ENCODE data around the gene ITPR3. TPM values are rescaled to one million over a fixed set of nuclear protein-coding genes. Genes with fewer than 3 reads are reported as not detected.

Gene ITPR3
- total and polyA plus RNA-seq, 2 of the 13 experiments (the other 11 are each of a cell fraction or from before 2014, with no cell fraction given): 3.8 to 21.4 TPM

DNA sequence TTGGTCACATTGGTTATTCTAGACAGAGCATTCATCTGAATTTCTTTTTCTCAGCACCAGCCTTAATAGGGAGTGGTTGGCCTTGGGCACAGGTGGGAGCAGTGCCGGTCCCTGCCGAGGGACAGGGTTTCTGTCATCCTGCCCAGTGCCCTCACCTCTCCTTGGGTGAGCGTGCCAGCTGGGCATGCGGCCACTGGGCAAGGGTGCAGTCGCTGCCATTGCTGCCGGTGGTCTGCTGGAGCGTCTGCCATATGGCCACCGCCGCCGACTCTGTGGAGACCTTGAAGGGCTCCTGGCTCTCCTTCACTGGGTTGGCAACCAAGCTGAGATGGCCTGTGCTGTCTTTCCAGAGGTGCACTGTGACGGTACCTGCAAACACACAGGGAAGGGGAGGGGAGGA, 106.8 kb downstream of the ITPR3 start:
- no peaks in the 10 kb centered on the region for H3K36me3 ChIP-seq (replicated peaks in 1 of 2; ENCODE audit: control insufficient read depth in 1 of 2, insufficient read depth in 2 of 2, low read length in 2 of 2)
- 89% methylated on average over 8 of the region's 11 CpGs for WGBS (ENCODE audit: low lambda C conversion rate)
- H3K79me2 ChIP-seq (ENCODE audit: insufficient read depth, low read length): no peaks in the 10 kb centered on the region
- ATAC-seq (no peak), DNase-seq (ENCODE audit: low spot score) (no peak), FAIRE-seq (no peak)
- no peak overlapping the region for H3K4me2 ChIP-seq (ENCODE audit: low read depth, low read length)
- ChIA-PET POLR2A (no interaction called here), CTCF (ENCODE audit: low intra/inter-chr PET ratio, low total read pairs) (no interaction called here)
- peaks cover 9% of the 10 kb centered on the region for H3K4me1 ChIP-seq (ENCODE audit: insufficient read depth, low read length)
- no peaks in the 10 kb centered on the region for H4K20me1 ChIP-seq (ENCODE audit: insufficient read depth, low read length)
- intact Hi-C loops (cut with micrococcal nuclease; ENCODE audit: unreplicated experiment) (no loop called here), in situ Hi-C loops (cut with HindIII; ENCODE audit: extremely low pct_ligation_motif_present, low pct_unique_long_range_greater_than_20kb) (no loop called here)
- peaks cover 0 to 4% of the 10 kb centered on the region in 2 experiments; a peak in 3 of 5 replicates for H3K27me3 ChIP-seq (ENCODE audit: control insufficient read depth in 1 of 2, insufficient read depth in 2 of 2, low read length in 2 of 2)
- no peaks in the 10 kb centered on the region for H3K9me3 ChIP-seq (ENCODE audit: low read length)
- H2AFZ ChIP-seq (ENCODE audit: low read length): no peak overlapping the region
- no TSS peak for BruUV-seq (replicated peaks)
- H3K9ac ChIP-seq (ENCODE audit: insufficient read depth, low read depth, low read length): no peak overlapping the region
- no peak overlapping the region for H3K27ac ChIP-seq (ENCODE audit: extremely low read length, insufficient read depth, low read length)
- H3K4me3 ChIP-seq (replicated peaks in 1 of 3; ENCODE audit: insufficient read depth in 1 of 3, low read depth in 2 of 3, low read length in 3 of 3): no peak overlapping the region
- TF ChIP-seq, protein P1, sequence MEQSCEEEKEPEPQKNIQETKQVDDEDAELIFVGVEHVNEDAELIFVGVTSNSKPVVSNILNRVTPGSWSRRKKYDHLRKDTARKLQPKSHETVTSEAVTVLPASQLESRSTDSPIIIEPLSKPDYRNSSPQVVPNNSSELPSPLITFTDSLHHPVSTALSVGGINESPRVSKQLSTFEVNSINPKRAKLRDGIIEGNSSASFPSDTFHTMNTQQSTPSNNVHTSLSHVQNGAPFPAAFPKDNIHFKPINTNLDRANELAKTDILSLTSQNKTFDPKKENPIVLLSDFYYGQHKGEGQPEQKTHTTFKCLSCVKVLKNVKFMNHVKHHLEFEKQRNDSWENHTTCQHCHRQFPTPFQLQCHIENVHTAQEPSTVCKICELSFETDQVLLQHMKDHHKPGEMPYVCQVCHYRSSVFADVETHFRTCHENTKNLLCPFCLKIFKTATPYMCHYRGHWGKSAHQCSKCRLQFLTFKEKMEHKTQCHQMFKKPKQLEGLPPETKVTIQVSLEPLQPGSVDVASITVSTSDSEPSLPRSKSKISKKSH (CRISPR knock-in tag; IDR thresholded peaks at IDR 0.05; ENCODE audit: borderline replicate concordance): no peak
- TF ChIP-seq TOPORS (CRISPR knock-in tag; IDR thresholded peaks at IDR 0.05) (no peak), ZNF7 (CRISPR knock-in tag; IDR thresholded peaks at IDR 0.05) (no peak), NR2F2 (IDR thresholded peaks at IDR 0.05; ENCODE audit: borderline replicate concordance, low read depth) (no peak), CREB1 (IDR thresholded peaks at IDR 0.05) (no peak), CREB1 (CRISPR knock-in tag; IDR thresholded peaks at IDR 0.05) (no peak), ZNF160 (CRISPR knock-in tag; IDR thresholded peaks at IDR 0.05) (no peak), ZMYM4 (CRISPR knock-in tag; IDR thresholded peaks at IDR 0.05) (no peak)
- TF ChIP-seq, protein P2, sequence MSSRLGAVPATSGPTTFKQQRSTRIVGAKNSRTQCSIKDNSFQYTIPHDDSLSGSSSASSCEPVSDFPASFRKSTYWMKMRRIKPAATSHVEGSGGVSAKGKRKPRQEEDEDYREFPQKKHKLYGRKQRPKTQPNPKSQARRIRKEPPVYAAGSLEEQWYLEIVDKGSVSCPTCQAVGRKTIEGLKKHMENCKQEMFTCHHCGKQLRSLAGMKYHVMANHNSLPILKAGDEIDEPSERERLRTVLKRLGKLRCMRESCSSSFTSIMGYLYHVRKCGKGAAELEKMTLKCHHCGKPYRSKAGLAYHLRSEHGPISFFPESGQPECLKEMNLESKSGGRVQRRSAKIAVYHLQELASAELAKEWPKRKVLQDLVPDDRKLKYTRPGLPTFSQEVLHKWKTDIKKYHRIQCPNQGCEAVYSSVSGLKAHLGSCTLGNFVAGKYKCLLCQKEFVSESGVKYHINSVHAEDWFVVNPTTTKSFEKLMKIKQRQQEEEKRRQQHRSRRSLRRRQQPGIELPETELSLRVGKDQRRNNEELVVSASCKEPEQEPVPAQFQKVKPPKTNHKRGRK (CRISPR knock-in tag; IDR thresholded peaks at IDR 0.05): no peak

Measured in HepG2 (cell line).